ENCODE results near the gene MAP4K5.

The MAP4K5 gene

GRCh38 chr14:50471838-50472465 is 60.4 kb downstream of the MAP4K5 start:
- TF ChIP-seq GATA3 (IDR thresholded peaks at IDR 0.05; ENCODE audit: low read depth, low read length) (no peak), GATA2 (IDR thresholded peaks at IDR 0.05; ENCODE audit: low read depth, low read length) (no peak)

- TF ChIP-seq GATA2 (IDR thresholded peaks at IDR 0.05; ENCODE audit: low read depth, low read length) (no peak), GATA3 (IDR thresholded peaks at IDR 0.05; ENCODE audit: low read depth, low read length) (no peak)
Observed at GRCh38 chr14:50469982-50470381, 62.4 kb downstream of the MAP4K5 start.

- TF ChIP-seq GATA3 (IDR thresholded peaks at IDR 0.05; ENCODE audit: low read depth, low read length) = no peak
- TF ChIP-seq GATA2 (IDR thresholded peaks at IDR 0.05; ENCODE audit: low read depth, low read length) = no peak
Observed at GRCh38 chr14:50462111-50462510, 70.3 kb downstream of the MAP4K5 start.

- TF ChIP-seq GATA3 (IDR thresholded peaks at IDR 0.05; ENCODE audit: low read depth, low read length) (no peak), GATA2 (IDR thresholded peaks at IDR 0.05; ENCODE audit: low read depth, low read length) (no peak)
Observed at GRCh38 chr14:50453869-50454268, 78.5 kb downstream of the MAP4K5 start.

GRCh38 chr14:50452979-50453705 is 79.2 kb downstream of the MAP4K5 start:
- TF ChIP-seq GATA3 (IDR thresholded peaks at IDR 0.05; ENCODE audit: low read depth, low read length) (no peak), GATA2 (IDR thresholded peaks at IDR 0.05; ENCODE audit: low read depth, low read length) (no peak)

- TF ChIP-seq GATA3 (IDR thresholded peaks at IDR 0.05; ENCODE audit: low read depth, low read length) (no peak), GATA2 (IDR thresholded peaks at IDR 0.05; ENCODE audit: low read depth, low read length) (no peak)
Observed at GRCh38 chr14:50452296-50452695, 80.1 kb downstream of the MAP4K5 start.

- TF ChIP-seq GATA2 (IDR thresholded peaks at IDR 0.05; ENCODE audit: low read depth, low read length) (no peak), GATA3 (IDR thresholded peaks at IDR 0.05; ENCODE audit: low read depth, low read length) (no peak)
Observed at GRCh38 chr14:50451854-50452253, 80.5 kb downstream of the MAP4K5 start.

- TF ChIP-seq GATA2 (IDR thresholded peaks at IDR 0.05; ENCODE audit: low read depth, low read length) (no peak), GATA3 (IDR thresholded peaks at IDR 0.05; ENCODE audit: low read depth, low read length) (no peak)
Observed at GRCh38 chr14:50447461-50447860, 84.9 kb downstream of the MAP4K5 start.

- TF ChIP-seq GATA3 (IDR thresholded peaks at IDR 0.05; ENCODE audit: low read depth, low read length) = no peak
- TF ChIP-seq GATA2 (IDR thresholded peaks at IDR 0.05; ENCODE audit: low read depth, low read length) = no peak
Observed at GRCh38 chr14:50434528-50434927, 97.8 kb downstream of the MAP4K5 start.

GRCh38 chr14:50432131-50432530 is 100.2 kb downstream of the MAP4K5 start:
- TF ChIP-seq GATA2 (IDR thresholded peaks at IDR 0.05; ENCODE audit: low read depth, low read length) (no peak), GATA3 (IDR thresholded peaks at IDR 0.05; ENCODE audit: low read depth, low read length) (no peak)

- TF ChIP-seq GATA2 (IDR thresholded peaks at IDR 0.05; ENCODE audit: low read depth, low read length) (no peak), GATA3 (IDR thresholded peaks at IDR 0.05; ENCODE audit: low read depth, low read length) (no peak)
Observed at GRCh38 chr14:50425816-50426215, 106.6 kb downstream of the MAP4K5 start.

- TF ChIP-seq GATA2 (IDR thresholded peaks at IDR 0.05; ENCODE audit: low read depth, low read length) (no peak), GATA3 (IDR thresholded peaks at IDR 0.05; ENCODE audit: low read depth, low read length) (no peak)
Observed at GRCh38 chr14:50425105-50425504, 107.3 kb downstream of the MAP4K5 start.

- TF ChIP-seq GATA3 (IDR thresholded peaks at IDR 0.05; ENCODE audit: low read depth, low read length) (no peak), GATA2 (IDR thresholded peaks at IDR 0.05; ENCODE audit: low read depth, low read length) (no peak)
Observed at GRCh38 chr14:50423529-50423928, 108.8 kb downstream of the MAP4K5 start.

GRCh38 chr14:50421499-50421898 is 110.9 kb downstream of the MAP4K5 start:
- TF ChIP-seq GATA2 (IDR thresholded peaks at IDR 0.05; ENCODE audit: low read depth, low read length) (no peak), GATA3 (IDR thresholded peaks at IDR 0.05; ENCODE audit: low read depth, low read length) (no peak)

GRCh38 chr14:50417853-50418252 is 114.5 kb downstream of the MAP4K5 start:
- TF ChIP-seq GATA2 (IDR thresholded peaks at IDR 0.05; ENCODE audit: low read depth, low read length) (no peak), GATA3 (IDR thresholded peaks at IDR 0.05; ENCODE audit: low read depth, low read length) (no peak)

All from SH-SY5Y (cell line).